NOMO-1 (cell line): Measurements from ENCODE around the gene EXOC7.

Experiments
- DNase-seq, 2 experiments: peaks; one replicate each; lab custom pipeline; 2025; ENCODE audit not compliant: unreplicated experiment in 2 of 2; lab: John Stamatoyannopoulos, UW

Gene EXOC7, protein sequence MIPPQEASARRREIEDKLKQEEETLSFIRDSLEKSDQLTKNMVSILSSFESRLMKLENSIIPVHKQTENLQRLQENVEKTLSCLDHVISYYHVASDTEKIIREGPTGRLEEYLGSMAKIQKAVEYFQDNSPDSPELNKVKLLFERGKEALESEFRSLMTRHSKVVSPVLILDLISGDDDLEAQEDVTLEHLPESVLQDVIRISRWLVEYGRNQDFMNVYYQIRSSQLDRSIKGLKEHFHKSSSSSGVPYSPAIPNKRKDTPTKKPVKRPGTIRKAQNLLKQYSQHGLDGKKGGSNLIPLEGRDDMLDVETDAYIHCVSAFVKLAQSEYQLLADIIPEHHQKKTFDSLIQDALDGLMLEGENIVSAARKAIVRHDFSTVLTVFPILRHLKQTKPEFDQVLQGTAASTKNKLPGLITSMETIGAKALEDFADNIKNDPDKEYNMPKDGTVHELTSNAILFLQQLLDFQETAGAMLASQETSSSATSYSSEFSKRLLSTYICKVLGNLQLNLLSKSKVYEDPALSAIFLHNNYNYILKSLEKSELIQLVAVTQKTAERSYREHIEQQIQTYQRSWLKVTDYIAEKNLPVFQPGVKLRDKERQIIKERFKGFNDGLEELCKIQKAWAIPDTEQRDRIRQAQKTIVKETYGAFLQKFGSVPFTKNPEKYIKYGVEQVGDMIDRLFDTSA

GRCh38 chr17:76103274-76104139, at the start of gene EXOC7:
Gene EXOC7, minus strand, starts transcription at chr17:76103787. Its CDS starts 95 bp downstream, at chr17:76103692.
- DNase-seq = peak; percentile 79 to 95

DNA sequence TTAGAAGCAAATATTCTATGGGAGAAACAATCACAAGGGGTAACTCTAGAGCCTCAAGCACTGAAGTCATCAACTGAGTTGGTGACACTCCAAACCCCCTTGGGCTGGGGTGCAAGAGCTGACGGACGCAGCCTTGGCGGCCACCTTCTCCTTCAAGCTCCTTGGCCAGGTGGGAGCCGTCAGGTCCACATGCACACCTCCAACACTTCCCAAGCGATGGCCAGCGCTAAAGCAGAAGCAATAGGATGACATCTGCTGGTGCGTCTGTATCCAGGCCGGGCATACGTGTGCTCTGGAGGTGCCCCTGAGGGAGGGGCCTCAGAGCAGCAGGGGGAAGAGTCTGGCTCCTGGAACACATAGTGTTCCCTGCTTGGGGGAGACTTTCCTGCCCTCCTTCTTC, 49.6 kb upstream of the EXOC7 start:
- DNase-seq = no peak

GRCh38 chr17:76152591-76152990, 49.0 kb upstream of the EXOC7 start:
- no peak for DNase-seq

DNA sequence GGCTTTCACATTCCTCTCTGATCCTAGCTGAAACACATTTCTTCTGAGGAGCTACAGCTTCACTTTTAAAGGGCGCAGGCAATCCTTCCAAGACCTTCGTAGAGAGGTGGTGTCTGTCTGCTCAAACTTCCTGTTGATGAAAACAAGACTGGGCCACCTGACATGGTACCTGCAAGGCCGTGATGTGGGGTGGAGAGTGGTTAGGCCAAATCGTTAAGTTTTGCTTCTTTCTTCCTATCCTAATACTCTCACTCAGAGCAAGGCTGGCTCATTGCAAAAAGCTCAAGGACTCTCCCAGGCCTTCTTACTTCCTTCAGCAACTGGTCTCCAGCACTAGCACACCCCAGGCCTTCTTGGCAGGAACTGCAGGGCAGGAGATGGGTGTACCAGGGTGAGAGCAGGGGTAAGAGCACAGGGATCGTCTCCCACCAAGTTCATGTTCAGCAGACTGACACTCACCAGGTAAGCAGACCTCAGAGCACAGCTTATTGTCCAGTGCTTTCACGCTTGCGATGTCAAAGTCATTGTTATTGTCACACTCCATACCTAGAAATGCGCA, 48.4 kb upstream of the EXOC7 start:
- DNase-seq = no peak

GRCh38 chr17:76150712-76151622, 47.4 kb upstream of the EXOC7 start:
- DNase-seq = no peak

GRCh38 chr17:76149214-76149613, 45.6 kb upstream of the EXOC7 start:
- no peak for DNase-seq

DNA sequence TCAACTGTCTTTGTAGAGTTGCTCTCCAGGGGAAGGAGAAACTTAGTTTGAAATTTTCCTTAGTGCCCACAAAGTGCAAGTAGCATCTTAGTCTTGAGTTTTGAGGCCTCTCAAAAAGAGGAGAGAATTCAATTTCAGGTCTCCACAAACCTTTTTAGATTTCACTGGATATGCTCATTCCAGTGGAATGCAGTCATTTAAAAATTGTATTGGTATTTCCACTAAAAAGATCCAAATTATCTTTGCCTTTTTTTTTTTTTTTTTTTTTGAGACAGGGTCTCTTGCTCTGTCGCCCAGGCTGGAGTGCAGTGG, 44.4 kb upstream of the EXOC7 start:
- no peak for DNase-seq

GRCh38 chr17:76147211-76148014, 43.8 kb upstream of the EXOC7 start:
- DNase-seq = peak in 1 of 2 experiments; percentile 20

- no peak for DNase-seq
These were observed 42.7 kb upstream of the EXOC7 start for GRCh38 chr17:76146053-76146851.

- DNase-seq = peak; percentile 44 to 76
These were observed 41.9 kb upstream of the EXOC7 start for GRCh38 chr17:76145231-76146052.

- no peak for DNase-seq
These were observed 39.0 kb upstream of the EXOC7 start for GRCh38 chr17:76142585-76143041.

DNA sequence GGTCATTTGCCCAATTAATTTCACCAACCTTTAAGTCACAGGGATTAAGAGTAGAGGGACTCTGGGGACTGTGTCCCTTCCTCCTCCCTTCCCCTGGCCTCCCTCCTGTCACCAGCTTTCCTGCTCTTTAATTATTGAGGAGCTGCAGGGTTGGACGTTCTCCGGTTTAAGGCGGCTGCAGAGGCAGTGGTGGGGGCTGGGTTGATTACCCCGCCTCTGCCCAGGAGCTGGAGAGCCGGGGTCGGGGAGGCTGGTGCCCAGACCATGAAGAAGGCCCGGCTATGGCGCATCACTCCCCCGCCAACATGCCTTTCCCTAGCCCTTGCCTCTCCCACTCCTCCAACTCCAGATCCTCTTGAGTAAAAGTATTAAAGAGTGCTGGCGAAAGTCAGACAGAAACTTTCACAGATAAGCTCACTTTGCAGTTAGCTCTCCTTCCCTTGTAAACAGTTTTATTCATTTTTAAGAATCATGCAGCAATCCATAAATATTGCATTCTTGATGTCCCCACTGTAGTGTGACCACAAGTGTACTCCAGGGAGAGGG, 38.5 kb upstream of the EXOC7 start:
- DNase-seq = no peak

DNA sequence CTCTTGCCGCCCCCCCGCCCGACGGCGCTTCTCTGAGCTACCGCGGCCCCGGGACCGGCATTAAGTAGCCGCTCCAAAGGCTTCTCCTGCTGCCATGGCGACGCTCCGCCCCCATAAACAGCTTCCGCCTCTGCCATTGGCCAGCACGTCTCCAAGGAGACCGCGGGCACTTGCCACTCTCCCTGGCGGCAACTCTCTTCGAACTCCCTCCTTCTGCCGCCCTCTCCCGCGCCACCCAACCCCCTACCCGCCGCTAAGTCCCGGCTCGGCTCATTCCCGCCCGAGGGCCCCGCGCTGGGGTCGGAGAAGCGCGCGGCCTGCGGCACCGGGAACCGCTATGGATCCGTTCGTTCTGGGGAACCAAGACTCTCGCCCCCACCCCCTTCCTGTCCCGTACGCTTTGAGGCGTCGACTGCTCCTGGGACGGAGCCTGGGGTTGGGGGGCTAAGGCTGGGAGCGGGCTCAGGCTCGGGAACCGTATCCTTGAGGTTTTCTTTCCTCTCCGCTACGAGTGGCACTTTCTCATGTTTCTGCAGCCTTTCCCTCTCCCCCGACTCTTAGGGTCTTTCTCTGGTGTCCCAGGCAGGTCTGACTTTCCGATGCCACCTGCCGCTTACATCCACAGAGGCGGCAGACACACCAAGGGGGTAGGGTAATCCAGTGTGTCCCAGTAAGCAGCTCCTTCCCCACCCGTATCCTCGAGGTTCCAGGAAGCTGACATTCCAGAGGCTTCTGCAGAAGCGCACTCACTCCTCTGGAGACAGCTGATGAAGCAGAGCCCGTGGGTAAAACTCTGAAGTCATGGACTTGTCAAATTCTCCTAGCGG, 37.8 kb upstream of the EXOC7 start, which contains the start of gene FOXJ1:
FOXJ1 (minus strand) TSS at position 34 of the 827 bp plus-strand sequence. CDS start 850 bp downstream, outside the sequence.
- DNase-seq = peak; percentile 76 to 79

- DNase-seq = no peak
These were observed 37.1 kb upstream of the EXOC7 start for GRCh38 chr17:76140661-76141211.

DNA sequence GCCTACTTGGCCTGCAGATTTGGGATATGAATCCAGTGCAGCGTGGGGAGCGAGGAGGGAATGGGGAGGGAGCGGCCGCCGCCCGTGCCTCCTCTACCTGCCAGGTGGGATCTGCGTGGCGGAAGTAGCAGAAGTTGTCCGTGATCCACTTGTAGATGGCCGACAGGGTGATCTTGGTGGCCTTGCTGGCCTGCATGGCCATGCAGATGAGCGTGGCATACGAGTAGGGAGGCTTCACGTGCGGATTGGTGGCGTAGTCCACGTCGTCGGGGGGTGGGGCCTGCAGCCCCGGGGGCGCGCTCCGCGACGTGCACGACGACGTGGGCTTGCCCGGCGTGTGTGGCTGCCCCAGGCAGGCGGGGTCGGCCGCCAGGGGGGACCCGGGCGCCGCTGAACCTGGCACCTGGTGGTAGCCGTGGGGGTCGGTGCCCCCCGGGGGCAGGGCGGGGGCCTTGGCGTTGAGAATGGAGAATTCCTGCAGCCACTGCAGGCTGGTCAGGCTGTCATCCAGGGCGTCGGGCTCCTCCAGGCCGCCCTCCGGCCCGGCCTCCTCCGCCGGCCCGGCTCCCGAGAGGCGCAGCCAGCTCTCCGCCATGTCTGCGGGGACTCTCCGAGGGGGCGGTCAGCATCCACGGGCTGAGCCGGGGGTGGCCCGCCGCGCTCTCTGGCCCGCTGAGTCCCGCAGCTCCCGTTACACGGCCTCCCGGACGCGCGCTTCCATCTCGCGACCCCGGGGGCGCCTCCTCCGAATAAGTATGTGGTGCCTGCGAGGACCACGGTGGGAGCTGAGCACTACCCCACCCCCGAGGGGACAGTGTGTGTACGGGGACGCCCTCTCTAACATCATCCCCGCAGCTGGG, 36.4 kb upstream of the EXOC7 start:
- DNase-seq = no peak
